Brain pericyte (primary cell): ENCODE data around the gene BBS7.

Source experiments
- DNase-seq: peaks from one replicate; pipeline ENCODE4 v3.0.0-alpha.2; 2012; ENCODE audit warnings: low read depth, low spot score

BBS7 gene

GRCh38 chr4:121829511-121829910, 40.8 kb downstream of the BBS7 start:
- no peak for DNase-seq

- DNase-seq = no peak
Observed at GRCh38 chr4:121827853-121828252, 42.4 kb downstream of the BBS7 start.

DNA sequence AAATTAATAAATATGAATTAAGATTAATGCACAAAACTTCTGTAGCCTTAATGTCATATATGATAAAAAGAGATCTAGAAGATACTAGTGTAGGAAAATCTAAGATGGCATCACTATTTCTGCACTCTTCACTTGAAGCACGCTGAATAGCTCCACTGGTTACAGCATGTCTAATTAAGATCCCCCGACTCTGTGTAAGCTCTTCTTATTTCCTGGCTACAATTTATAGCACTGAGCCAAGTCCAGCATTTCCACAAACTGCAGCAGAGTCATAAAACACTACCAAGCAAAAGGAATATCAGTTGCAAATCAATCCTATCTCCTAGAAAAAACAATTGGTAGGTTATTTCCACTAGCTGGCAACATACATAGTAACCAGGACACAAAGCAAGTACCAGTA, 45.3 kb downstream of the BBS7 start:
- DNase-seq = no peak

- no peak for DNase-seq
Observed at GRCh38 chr4:121824171-121824527, 46.1 kb downstream of the BBS7 start.

DNA sequence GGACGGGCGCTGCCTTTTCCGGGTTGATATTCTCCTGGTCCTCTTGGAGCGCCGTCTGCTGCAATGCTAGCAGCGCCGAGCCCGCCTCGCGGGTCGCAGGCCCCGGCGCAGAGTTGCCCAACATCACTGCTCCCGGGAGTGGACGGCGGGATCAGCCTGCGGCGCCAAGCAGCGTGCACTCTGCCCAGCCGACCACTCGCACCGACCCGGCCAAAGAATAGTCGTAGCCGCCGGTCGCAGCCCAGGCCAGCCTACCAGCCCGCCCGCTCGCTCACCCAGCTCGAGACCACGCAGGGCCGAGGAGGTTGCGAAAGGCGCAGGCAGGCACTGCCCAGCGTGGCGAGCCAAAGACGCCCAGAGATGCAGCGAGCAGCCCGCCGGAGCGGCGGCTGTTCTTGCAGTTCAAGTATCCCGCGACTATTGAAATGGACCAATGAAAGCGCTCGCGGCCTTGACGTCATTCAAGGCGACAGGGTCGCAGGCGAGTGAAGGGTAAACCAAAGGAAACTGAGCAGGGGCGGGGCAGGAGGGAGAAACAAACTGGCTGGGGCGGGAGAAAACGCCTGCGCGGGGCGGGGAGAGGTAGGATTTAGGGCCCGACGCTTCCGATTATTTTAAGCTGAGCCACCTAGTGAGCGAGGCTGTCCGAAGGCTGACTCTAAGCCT, 46.6 kb downstream of the BBS7 start, which contains the start of gene CCNA2:
Gene CCNA2, minus strand, starts transcription at position 379 of the 666 bp plus-strand sequence. Its CDS starts 255 bp downstream, at position 124.
- DNase-seq = peak; percentile 82

DNA sequence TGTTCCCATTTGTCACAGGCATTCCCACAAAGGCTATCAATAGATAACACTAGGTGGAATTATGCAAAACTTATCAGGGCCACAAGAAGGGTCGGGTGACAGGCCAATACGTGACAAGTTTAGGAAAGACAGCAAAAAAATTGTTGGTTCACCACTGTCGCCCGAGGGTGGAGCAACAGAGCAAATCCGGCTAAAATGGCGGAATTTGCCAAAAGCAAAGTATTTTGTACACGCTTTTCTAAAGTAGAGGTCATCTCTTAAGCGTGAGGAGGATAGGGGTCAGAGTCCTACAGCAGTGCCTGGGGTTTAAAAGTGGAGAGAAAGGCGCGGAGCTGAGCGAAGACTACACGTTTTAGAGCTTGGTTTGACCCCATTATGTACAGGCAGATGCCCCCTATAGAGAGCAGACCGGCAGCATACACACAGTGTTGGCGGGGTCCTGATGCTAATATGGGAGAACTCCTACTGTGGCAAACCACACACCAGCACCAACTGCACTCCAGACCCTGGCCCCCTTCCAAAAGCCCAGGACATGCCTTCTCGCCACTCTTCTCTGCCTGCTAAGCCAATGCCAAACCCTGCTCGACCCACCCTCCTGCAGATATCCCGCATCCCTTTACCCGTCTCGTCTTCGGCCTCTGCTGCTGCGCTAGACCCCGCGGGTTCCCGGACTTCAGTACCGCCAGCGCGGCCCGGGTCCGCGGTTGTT, 47.3 kb downstream of the BBS7 start:
- DNase-seq = no peak

GRCh38 chr4:121822047-121822446, 48.2 kb downstream of the BBS7 start:
- DNase-seq = no peak

DNA sequence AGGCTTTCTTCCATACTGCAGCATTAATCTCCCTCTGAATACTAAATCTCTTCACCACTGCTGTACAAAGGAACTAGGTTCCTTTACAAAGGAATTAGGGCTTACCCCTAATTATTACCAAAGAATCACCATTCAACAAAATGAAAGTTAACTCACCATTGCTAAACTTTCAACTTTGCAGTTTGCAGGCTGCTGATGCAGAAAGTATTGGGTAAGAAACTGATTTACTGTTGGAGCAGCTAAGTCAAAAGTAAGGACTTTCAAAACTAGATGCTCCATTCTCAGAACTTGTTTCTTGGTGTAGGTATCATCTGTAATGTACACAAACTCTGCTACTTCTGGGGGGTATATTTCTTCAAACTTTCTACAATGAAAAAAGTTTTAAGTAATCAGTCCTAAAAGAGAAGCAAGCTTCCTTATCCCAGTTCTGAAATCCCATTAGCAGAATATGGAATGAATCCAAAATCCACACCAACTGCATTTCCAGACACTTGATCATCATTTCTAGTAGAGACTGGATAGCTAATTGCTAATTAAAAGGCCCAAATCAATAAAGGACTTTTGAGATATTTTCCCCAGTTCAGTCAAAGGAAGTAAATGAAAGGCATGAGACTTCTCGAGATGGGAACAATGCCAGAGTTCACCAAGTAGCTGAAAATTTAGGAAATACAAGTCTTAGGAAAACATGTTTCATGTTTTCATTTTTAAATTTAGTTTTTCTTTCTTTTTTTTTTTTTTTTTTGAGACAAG, 50.9 kb downstream of the BBS7 start:
- DNase-seq = no peak

- no peak for DNase-seq
Observed at GRCh38 chr4:121818215-121818614, 52.1 kb downstream of the BBS7 start.

GRCh38 chr4:121817701-121818100, 52.6 kb downstream of the BBS7 start:
- no peak for DNase-seq

DNA sequence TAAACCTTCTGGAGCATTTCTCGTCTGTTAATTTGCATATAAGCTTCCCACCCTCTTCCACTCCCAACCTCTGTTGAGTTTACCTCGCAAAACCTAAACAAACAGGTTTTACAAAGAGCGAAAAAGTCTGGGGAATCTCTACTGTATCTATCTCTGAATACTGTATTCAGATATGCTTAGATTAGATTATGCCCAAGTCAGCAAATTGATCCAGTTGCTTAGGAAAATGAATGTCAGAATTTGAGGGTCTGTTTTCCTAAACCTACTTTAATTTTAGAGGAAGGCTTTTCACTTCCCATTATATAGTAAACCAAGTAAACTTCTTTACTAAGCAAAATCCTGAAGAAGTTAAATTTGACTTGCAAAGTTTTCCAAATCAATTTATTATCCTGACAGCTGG, 53.3 kb downstream of the BBS7 start:
- DNase-seq = no peak

DNA sequence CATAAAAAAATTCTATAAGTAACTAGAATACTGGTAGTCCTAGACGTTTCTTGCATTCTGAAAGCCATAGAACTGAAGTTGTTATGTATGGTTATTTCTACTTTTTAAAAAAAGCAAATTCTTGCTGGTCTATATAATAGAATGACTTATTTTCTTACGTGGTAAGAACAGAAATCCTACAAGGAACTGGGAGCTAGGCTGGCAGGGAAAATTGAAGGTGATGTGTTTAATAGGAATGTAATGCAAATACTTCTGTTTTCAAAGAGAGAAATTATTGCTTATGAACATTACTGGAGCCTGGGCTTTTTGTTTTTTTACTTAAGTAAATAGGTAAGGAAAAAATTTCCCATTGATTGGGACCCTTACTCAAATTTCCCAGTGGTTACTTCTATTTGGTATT, 55.5 kb downstream of the BBS7 start:
- DNase-seq = no peak

DNA sequence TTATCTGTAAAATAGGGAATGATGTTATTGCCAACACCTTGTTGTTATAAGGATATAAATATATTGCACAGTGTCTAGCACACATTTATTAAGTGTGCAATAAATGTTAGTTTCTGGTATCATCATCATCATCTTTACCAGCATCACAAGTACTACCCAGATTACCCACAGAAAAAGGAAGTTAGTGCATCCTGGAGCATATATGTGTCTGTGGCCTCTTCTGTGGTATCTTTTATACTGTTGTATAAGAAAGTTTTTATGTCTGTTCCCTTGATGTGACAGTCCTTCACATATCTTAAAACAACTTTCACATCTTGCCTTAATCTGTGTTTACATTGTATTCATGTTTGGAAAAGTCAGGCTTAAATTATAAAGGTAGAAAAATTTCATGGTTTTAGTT, 59.2 kb downstream of the BBS7 start:
- DNase-seq = no peak

DNA sequence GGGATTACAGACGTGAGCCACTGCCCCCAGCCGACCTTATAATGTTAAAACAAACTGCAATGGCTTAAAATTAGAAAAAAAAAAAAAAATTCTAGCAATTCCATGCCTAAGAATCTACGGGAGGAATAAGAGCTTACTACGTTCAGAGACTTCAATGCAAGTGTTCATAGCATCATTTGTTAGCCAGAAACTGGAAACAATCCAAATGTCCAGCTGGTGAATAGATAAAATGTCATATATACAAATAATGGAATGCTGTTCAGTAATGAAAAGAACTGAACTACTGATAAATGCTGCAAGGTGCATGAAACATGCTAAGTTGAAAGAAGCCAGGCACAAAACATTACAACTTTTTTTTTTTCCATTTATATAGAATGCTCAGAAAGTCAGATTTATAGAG, 63.9 kb downstream of the BBS7 start:
- no peak for DNase-seq

DNA sequence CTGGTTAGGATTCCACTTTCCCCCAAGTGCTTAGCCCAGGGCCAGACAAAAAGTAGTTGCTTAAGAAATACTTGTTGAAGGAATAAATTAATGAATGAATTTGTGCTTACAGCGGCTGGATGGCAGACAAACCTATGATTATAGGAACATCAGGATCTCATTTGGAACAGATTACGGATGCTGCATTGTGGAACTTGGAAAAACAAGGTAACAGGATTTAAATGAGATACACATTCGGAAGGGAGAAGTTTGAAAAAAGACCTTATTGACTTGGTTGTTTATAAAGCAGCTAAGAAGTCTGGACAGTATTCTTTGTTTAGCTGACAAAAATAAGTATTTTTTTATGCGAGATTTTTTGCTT, 68.6 kb downstream of the BBS7 start:
- DNase-seq = no peak

DNA sequence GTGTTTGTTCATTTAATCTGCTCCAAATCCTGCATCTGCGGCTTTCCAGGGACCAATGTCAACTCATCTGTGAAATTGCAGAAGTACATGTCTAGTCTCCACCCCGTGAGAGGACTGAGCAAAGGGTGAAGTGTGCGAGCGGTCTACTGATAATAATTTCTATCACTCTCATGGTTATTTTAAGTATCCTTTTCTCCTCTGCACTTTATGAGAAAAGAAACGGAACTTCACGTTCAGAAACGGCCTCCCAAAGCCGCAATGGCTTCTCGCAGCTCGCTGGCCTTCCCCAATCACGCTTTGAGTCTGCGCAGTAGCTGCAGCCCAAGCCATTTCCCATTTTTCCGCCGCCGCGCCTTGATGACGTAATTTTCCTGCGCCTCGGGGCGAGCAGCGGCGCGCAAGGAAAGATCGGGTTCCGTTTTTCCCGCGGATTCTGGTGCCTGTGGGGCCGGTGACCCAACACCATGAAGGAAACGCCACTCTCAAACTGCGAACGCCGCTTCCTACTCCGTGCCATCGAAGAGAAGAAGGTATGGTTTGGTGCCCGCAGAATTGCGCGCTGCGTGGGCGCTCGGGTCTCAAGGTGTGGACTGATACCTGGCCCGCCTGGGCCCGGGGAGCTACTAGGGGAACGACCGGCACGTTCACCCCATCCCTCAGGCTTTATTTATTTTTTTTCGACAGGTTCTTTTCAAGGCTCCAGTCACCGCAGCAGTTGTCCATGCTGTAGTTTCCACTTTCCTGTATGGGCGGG, 69.1 kb downstream of the BBS7 start, which contains the start of gene EXOSC9:
Gene EXOSC9, plus strand, starts transcription at position 363 of the 754 bp plus-strand sequence. Its CDS starts 102 bp downstream, at position 465.
- DNase-seq = peak; percentile 89

DNA sequence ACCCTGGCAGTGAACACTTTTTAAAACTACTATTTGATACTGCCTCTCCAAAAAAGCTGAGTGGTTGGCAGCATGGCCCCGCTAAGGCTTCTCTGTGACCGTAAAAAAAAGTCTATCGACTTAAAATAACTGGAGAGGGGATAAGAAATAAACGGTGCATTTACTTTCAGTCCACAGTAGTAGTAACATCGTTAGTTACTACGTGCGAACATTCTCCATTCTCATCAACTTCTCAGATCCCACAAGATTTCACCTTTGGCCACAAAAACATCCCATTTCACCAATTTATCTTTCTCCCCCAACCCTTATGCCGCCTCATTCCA, 69.7 kb downstream of the BBS7 start:
- no peak for DNase-seq

- DNase-seq = no peak
Observed at GRCh38 chr4:121799867-121800501, 70.3 kb downstream of the BBS7 start.

DNA sequence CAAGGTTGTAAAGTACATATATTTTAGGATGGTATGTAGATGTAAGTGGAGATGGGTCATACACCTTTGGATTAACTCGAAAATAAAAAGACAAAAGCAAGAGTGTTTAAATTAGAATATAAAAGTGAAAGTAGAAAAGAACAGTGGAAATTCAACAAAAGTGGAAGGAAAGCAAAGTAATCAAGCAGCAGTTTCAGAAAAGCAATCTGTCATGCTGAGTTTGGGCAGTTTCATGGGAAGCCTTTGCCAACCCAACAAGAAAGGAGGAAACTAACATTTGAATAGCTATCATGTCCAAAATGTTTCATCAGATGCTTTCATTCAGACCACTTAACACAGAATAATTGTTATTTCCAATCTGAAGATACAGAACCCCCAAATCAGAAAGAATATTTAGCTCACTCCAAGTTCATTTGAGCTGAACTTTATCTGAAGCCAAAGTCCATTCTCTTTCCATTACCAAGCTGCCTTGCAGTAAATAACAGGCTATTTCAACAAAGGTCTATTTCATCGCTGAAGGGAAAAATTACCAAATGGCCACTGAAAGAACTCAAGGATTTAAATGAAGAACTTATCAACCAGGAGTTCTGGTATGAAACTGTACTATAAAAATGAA, 71.0 kb downstream of the BBS7 start:
- DNase-seq = no peak

- no peak for DNase-seq
Observed at GRCh38 chr4:121796283-121796682, 74.0 kb downstream of the BBS7 start.

GRCh38 chr4:121794505-121795188, 75.6 kb downstream of the BBS7 start:
- no peak for DNase-seq
